ENCODE data around the gene TMEM145. TPM values are rescaled to one million over a fixed set of nuclear protein-coding genes. Genes with fewer than 3 reads are reported as not detected.

Gene TMEM145
- total RNA-seq, 6 experiments from 2014 or later: 0.12 to 0.47 (median 0.34) TPM

- Mint-ChIP-seq H3K4me3 (no peak overlapping the region), H3K27me3 (ENCODE audit: insufficient read depth) (peaks cover 2% of the 10 kb centered on the region), H3K36me3 (ENCODE audit: low read depth) (peaks cover 10% of the 10 kb centered on the region; the same call in 1 of the 2 replicates), H3K4me1 (ENCODE audit: low read depth) (peaks cover under 1% of the 10 kb centered on the region), H3K9me3 (no peaks in the 10 kb centered on the region), H3K27ac (no peak overlapping the region)
- no peak for TF ChIP-seq CTCF (IDR thresholded peaks at IDR 0.05)
- no peak for DNase-seq
These were observed 21.7 kb upstream of the TMEM145 start for GRCh38 chr19:42291435-42291810.

DNA sequence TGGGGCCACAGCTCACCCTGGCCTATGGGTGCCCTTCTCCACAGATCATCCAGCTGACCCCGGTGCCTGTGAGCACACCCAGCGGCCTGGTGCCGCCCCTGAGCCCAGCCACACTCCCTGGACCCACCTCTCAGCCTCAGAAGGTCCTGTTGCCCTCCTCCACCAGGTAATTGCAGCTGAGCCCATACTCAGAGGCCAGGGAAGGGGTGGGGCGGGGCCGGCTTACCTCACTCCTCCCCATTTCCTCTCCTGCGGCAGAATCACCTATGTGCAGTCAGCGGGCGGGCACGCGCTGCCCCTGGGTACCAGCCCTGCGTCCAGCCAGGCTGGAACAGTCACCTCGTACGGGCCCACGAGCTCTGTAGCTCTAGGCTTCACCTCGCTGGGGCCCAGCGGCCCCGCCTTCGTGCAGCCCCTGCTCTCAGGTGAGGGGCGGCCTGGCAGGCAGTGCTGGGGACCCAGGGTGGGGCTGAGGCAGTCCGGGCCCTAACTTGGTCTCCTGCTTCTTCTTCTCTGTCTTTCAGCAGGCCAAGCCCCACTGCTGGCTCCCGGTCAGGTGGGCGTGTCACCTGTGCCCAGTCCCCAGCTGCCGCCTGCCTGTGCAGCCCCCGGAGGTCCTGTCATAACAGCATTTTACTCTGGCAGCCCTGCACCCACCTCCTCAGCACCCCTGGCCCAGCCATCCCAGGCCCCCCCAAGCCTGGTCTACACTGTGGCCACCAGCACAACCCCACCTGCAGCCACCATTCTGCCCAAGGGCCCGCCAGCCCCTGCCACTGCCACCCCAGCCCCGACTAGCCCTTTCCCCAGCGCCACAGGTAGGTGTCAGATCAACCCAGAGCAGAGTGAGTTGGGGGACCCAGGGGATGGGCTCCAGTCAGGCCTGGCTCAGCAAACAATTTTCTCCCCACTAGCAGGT, 20.8 kb upstream of the TMEM145 start:
- Mint-ChIP-seq H3K27ac (no peak overlapping the region), H3K36me3 (ENCODE audit: low read depth) (peaks cover 10% of the 10 kb centered on the region; the same call in 1 of the 2 replicates), H3K9me3 (no peaks in the 10 kb centered on the region), H3K4me1 (ENCODE audit: low read depth) (no peaks in the 10 kb centered on the region), H3K4me3 (no peak overlapping the region), H3K27me3 (ENCODE audit: insufficient read depth) (peaks cover 2% of the 10 kb centered on the region)
- DNase-seq: no peak
- no peak for TF ChIP-seq CTCF (IDR thresholded peaks at IDR 0.05)

GRCh38 chr19:42292963-42293362, 20.1 kb upstream of the TMEM145 start:
- TF ChIP-seq CTCF (IDR thresholded peaks at IDR 0.05): no peak
- Mint-ChIP-seq H3K9me3 (no peaks in the 10 kb centered on the region), H3K4me1 (ENCODE audit: low read depth) (no peaks in the 10 kb centered on the region), H3K27ac (no peak overlapping the region), H3K4me3 (no peak overlapping the region; the same call in 1 of the 2 replicates), H3K27me3 (ENCODE audit: insufficient read depth) (peaks cover 2% of the 10 kb centered on the region), H3K36me3 (ENCODE audit: low read depth) (peaks cover 10% of the 10 kb centered on the region; the same call in 1 of the 2 replicates)
- DNase-seq: no peak

DNA sequence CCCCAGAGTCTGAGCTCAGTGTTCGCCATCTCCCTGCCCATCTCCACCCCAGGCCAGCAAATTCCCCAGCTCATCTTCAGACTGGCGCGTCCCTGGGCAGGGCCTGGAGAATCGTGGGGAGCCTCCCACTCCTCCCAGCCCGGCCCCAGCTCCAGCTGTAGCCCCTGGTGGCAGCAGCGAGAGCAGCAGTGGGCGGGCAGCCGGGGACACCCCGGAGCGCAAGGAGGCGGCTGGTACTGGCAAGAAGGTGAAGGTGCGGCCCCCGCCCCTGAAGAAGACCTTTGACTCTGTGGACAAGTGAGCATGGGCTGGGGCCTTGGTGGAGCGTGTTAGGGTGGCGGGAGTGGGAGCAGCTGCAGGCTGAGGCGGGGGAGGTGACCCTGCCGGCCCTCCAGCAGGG, 19.6 kb upstream of the TMEM145 start:
- H3K27ac Mint-ChIP-seq: no peak overlapping the region
- H3K27me3 Mint-ChIP-seq (ENCODE audit: insufficient read depth): peaks cover 2% of the 10 kb centered on the region
- no peaks in the 10 kb centered on the region for H3K4me1 Mint-ChIP-seq (ENCODE audit: low read depth)
- no peak for DNase-seq
- peak; percentile 44 for TF ChIP-seq CTCF (IDR thresholded peaks at IDR 0.05)
- no peak overlapping the region for H3K4me3 Mint-ChIP-seq
- H3K9me3 Mint-ChIP-seq: no peaks in the 10 kb centered on the region
- peaks cover 10% of the 10 kb centered on the region; the same call in 1 of the 2 replicates for H3K36me3 Mint-ChIP-seq (ENCODE audit: low read depth)

- no peak for TF ChIP-seq CTCF (IDR thresholded peaks at IDR 0.05)
- H3K4me1 Mint-ChIP-seq (ENCODE audit: low read depth): no peaks in the 10 kb centered on the region
- no peaks in the 10 kb centered on the region for H3K9me3 Mint-ChIP-seq
- H3K27ac Mint-ChIP-seq: no peak overlapping the region
- peaks cover 2% of the 10 kb centered on the region for H3K27me3 Mint-ChIP-seq (ENCODE audit: insufficient read depth)
- H3K36me3 Mint-ChIP-seq (ENCODE audit: low read depth): peaks cover 10% of the 10 kb centered on the region; the same call in 1 of the 2 replicates
- no peak overlapping the region for H3K4me3 Mint-ChIP-seq
- no peak for DNase-seq
These were observed 19.2 kb upstream of the TMEM145 start for GRCh38 chr19:42293948-42294347.

Data from HFFc6 (cell line).